Sigmoid colon (tissue), 4 donors: ENCODE results near the gene PNPLA6.

Source experiments
- CTCF ChIP-seq, 4 experiments: fragments of 450-650 bp in 3 of 4; fragments of 200-600 bp in 1 of 4; IDR thresholded peaks; one replicate each; pipeline ENCODE4 v1.5.1; 2016 to 2019; ENCODE audit warnings: antibody characterized with exemption in 4 of 4, mild to moderate bottlenecking in 3 of 4, moderate library complexity in 2 of 4
- POLR2A ChIP-seq, 2 donors: fragments of 450-650 bp; IDR thresholded peaks; one replicate each; pipeline ENCODE4 v1.6.1; 2016; ENCODE audit warnings: antibody characterized with exemption in 2 of 2, mild to moderate bottlenecking in 2 of 2, moderate library complexity in 2 of 2
- POLR2AphosphoS5 ChIP-seq, 4 donors: sonication (generic); formaldehyde crosslinking; IDR thresholded peaks; one replicate each; pipeline ENCODE4 v1.6.1; 2017; ENCODE audit warnings: antibody characterized with exemption in 4 of 4

GRCh38 chr19:7598180-7598579 lies 62.7 kb downstream of the PNPLA6 start:
- TF ChIP-seq CTCF (IDR thresholded peaks at IDR 0.05) (no peak), POLR2A (IDR thresholded peaks at IDR 0.05) (no peak), POLR2AphosphoS5 (IDR thresholded peaks at IDR 0.05) (no peak)
